Activated T-helper 1 cell treated with anti-CD3 and anti-CD28 coated beads, Interleukin-12 subunit alpha, Interleukin-12 subunit beta, Interleukin-2, Interleukin-4 antibody, amounts not matched to agents 30 ng/mL and 10 ng/mL and 1 ng/mL, durations not matched to agents 14 hours and 24 hours and 36 hours (primary cell): ENCODE measurements around the gene SERPINA5. TPM values are rescaled to one million over a fixed set of nuclear protein-coding genes. Genes with fewer than 3 reads are reported as not detected.

ENCODE experiments used
- DNase-seq: peaks from one replicate; pipeline ENCODE4 v3.0.0; 2021; ENCODE audit warnings: low spot score
- H3K27ac Mint-ChIP-seq: one replicate; pipeline ENCODE4 v1.8.0; 2021; ENCODE audit warnings: mild to moderate bottlenecking, mixed read lengths
- H3K27me3 Mint-ChIP-seq: one replicate; pipeline ENCODE4 v1.8.0; 2022; ENCODE audit warnings: mild to moderate bottlenecking, moderate library complexity, mixed read lengths; ENCODE audit not compliant: insufficient read depth
- H3K36me3 Mint-ChIP-seq: one replicate; pipeline ENCODE4 v1.8.0; 2021; ENCODE audit warnings: low read depth, mixed read lengths
- H3K4me1 Mint-ChIP-seq: one replicate; pipeline ENCODE4 v1.8.0; 2021; ENCODE audit warnings: low read depth, mixed read lengths
- H3K4me3 Mint-ChIP-seq: one replicate; pipeline ENCODE4 v1.8.0; 2021; ENCODE audit warnings: mild to moderate bottlenecking, moderate library complexity, mixed read lengths
- H3K9me3 Mint-ChIP-seq: one replicate; pipeline ENCODE4 v1.8.0; 2021; ENCODE audit warnings: mixed read lengths
- intact Hi-C: fragments of 100-400 bp; cut with micrococcal nuclease; formaldehyde crosslinking; loops from one replicate; pipeline ENCODE4 v1.15.1; 2024
- total RNA-seq: library from RNA; stranded (reverse); gene quantifications from 2 replicates; pipeline ENCODE4 v1.2.3, GENCODE V29; 2022

SERPINA5 gene
- total RNA-seq, 1 donor from 2014 or later = not detected

DNA sequence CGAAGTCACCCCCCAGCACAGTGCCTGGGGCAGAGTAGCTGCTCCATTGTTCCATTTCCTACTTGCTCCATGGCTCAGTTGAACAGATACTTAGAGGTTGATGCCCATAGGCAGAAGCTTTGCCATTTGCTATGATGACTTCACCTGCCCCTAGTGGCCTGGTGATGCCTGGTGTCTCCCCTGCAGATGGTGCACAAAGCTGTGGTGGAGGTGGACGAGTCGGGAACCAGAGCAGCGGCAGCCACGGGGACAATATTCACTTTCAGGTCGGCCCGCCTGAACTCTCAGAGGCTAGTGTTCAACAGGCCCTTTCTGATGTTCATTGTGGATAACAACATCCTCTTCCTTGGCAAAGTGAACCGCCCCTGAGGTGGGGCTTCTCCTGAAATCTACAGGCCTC is 10.6 kb downstream of the SERPINA5 start:
- H3K4me3 Mint-ChIP-seq = no peak overlapping the region

DNA sequence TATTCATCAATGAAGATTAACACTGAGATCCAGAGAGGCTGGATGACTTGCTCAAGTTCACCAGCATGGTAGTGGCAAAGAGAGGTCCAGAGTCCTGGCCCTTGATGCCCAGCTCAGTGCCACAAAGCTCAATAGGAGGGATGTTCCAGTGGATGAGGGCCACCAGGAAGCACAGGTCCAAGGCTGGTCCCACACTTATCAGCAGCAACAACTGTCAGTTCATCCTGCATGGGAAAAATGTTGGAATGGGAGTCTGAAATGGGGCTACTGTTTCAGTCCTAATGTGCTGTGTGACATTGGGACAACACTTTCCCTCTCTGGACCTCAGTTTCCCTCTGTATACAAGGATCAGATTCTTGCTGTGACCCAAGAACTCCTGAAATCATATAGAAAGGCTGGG is 11.2 kb downstream of the SERPINA5 start:
- Mint-ChIP-seq H3K27me3 (no peaks in the 10 kb centered on the region), H3K4me3 (no peak overlapping the region), H3K36me3 (no peaks in the 10 kb centered on the region), H3K4me1 (no peaks in the 10 kb centered on the region), H3K9me3 (no peaks in the 10 kb centered on the region), H3K27ac (no peak overlapping the region)
- intact Hi-C loops = no loop called here
- no peak for DNase-seq

More for the DNA sequence above, 10.6 kb downstream of the SERPINA5 start:
- Mint-ChIP-seq H3K36me3 (no peaks in the 10 kb centered on the region), H3K9me3 (no peaks in the 10 kb centered on the region), H3K27me3 (no peaks in the 10 kb centered on the region), H3K27ac (no peak overlapping the region), H3K4me1 (no peaks in the 10 kb centered on the region)
- intact Hi-C loops = no loop called here
- DNase-seq = no peak

DNA sequence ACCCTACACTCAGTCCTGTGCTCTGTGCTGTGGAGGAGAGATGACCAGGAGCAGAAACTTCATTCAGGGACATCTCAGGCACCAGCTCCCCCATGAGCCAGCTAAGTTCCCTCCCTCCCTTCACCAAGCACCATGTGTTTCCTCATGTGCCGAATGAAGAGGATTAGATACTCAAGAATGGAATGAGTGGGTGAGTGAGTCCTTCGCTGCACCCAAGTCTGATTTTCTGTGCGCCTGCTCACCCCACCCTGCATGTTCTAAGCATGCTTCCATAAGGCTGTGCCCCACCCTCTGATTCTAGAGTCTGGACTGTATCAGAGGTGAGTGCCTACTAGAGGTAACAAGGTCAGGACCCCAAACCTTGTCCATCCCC is 12.1 kb downstream of the SERPINA5 start:
- Mint-ChIP-seq H3K27me3 (no peaks in the 10 kb centered on the region), H3K4me3 (no peak overlapping the region), H3K36me3 (no peaks in the 10 kb centered on the region), H3K27ac (no peak overlapping the region), H3K9me3 (no peaks in the 10 kb centered on the region), H3K4me1 (no peaks in the 10 kb centered on the region)
- no peak for DNase-seq
- intact Hi-C loops = no loop called here

GRCh38 chr14:94593749-94594431 is 12.7 kb downstream of the SERPINA5 start:
- H3K4me1 Mint-ChIP-seq = no peaks in the 10 kb centered on the region
- H3K4me3 Mint-ChIP-seq = no peak overlapping the region
- H3K36me3 Mint-ChIP-seq = no peaks in the 10 kb centered on the region
- H3K27ac Mint-ChIP-seq = no peak overlapping the region
- no peak for DNase-seq
- H3K27me3 Mint-ChIP-seq = no peaks in the 10 kb centered on the region
- intact Hi-C loops = no loop called here
- no peaks in the 10 kb centered on the region for H3K9me3 Mint-ChIP-seq

DNA sequence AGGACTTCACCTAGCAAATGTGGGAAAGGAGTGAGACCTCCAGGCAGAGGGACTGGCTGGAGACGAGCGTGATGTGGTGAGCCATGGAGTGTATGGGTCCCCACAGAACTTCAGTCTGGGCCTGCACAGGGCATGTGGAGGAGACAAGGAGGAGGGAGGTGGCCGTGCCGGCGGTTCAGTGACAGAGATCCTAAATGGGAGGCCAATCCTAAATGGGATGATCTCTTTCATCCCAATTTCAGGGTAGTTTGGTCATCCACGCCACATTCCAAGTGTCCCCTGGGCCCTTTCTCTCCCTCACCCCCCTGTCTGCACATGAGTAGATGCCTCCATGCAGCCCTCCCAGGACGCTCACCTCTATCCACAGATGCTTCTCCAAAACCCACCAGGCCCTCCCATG is 13.2 kb downstream of the SERPINA5 start:
- H3K4me1 Mint-ChIP-seq = no peaks in the 10 kb centered on the region
- no peak overlapping the region for H3K4me3 Mint-ChIP-seq
- no peaks in the 10 kb centered on the region for H3K9me3 Mint-ChIP-seq
- H3K36me3 Mint-ChIP-seq = no peaks in the 10 kb centered on the region
- intact Hi-C loops = no loop called here
- DNase-seq = no peak
- H3K27ac Mint-ChIP-seq = no peak overlapping the region
- H3K27me3 Mint-ChIP-seq = no peaks in the 10 kb centered on the region

GRCh38 chr14:94595912-94596311 is 14.7 kb downstream of the SERPINA5 start:
- intact Hi-C loops = no loop called here
- Mint-ChIP-seq H3K4me1 (no peaks in the 10 kb centered on the region), H3K27me3 (no peaks in the 10 kb centered on the region), H3K36me3 (no peaks in the 10 kb centered on the region), H3K4me3 (no peak overlapping the region), H3K27ac (no peak overlapping the region), H3K9me3 (no peaks in the 10 kb centered on the region)
- no peak for DNase-seq

GRCh38 chr14:94596361-94596760 is 15.1 kb downstream of the SERPINA5 start:
- Mint-ChIP-seq H3K4me3 (no peak overlapping the region), H3K27me3 (peaks cover 1% of the 10 kb centered on the region), H3K4me1 (no peaks in the 10 kb centered on the region), H3K9me3 (no peaks in the 10 kb centered on the region), H3K27ac (no peak overlapping the region), H3K36me3 (no peaks in the 10 kb centered on the region)
- intact Hi-C loops = no loop called here
- DNase-seq = no peak

DNA sequence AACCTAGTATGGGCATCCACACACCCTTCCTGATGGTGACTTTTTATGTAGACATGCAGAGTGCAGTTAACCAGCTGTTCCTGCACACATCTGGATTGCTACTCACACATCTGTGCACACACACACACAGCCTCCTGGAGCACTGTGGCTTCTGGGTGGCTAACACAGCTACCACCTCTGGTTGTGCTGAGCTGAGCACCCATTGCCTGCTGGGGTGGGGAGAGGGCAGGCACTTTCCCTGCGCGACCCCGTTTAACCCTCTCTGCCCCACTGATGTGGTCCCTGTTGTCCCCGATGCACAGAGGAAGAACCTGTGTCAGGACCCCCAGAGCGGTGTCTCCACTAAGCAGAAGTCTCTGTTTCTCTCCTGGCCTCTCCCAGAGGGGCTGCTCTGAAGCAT is 16.6 kb downstream of the SERPINA5 start:
- Mint-ChIP-seq H3K4me3 (no peak overlapping the region), H3K27ac (no peak overlapping the region), H3K36me3 (no peaks in the 10 kb centered on the region), H3K9me3 (no peaks in the 10 kb centered on the region), H3K27me3 (peaks cover 1% of the 10 kb centered on the region), H3K4me1 (no peaks in the 10 kb centered on the region)
- DNase-seq = no peak
- intact Hi-C loops = no loop called here

DNA sequence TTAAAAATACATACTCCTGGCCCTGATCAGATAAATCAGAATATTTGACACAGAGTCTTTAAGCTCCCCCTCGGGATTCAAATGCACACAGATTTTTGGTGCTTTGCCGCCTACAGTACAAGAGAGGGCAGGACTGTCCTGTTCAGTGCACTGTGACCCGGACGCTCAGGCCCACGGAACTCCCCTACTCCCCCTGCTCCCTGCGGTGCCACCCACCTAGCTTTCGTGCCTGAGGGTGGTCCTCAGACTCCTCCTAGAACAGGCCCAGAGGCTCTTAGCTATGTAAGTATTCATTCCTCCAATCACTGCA is 17.2 kb downstream of the SERPINA5 start:
- no peaks in the 10 kb centered on the region for H3K36me3 Mint-ChIP-seq
- H3K9me3 Mint-ChIP-seq = no peaks in the 10 kb centered on the region
- no peak overlapping the region for H3K4me3 Mint-ChIP-seq
- intact Hi-C loops = no loop called here
- H3K27me3 Mint-ChIP-seq = peaks cover 1% of the 10 kb centered on the region
- no peaks in the 10 kb centered on the region for H3K4me1 Mint-ChIP-seq
- H3K27ac Mint-ChIP-seq = no peak overlapping the region
- no peak for DNase-seq

- no peak for DNase-seq
- Mint-ChIP-seq H3K4me1 (no peaks in the 10 kb centered on the region), H3K36me3 (no peaks in the 10 kb centered on the region), H3K27ac (no peak overlapping the region), H3K9me3 (no peaks in the 10 kb centered on the region), H3K4me3 (no peak overlapping the region), H3K27me3 (peaks cover 1% of the 10 kb centered on the region)
- intact Hi-C loops = no loop called here
Measured at GRCh38 chr14:94598816-94599655, 17.8 kb downstream of the SERPINA5 start.

GRCh38 chr14:94599656-94600004 is 18.4 kb downstream of the SERPINA5 start:
- Mint-ChIP-seq H3K4me3 (no peak overlapping the region), H3K9me3 (no peaks in the 10 kb centered on the region), H3K27ac (no peak overlapping the region), H3K36me3 (no peaks in the 10 kb centered on the region), H3K4me1 (no peaks in the 10 kb centered on the region), H3K27me3 (peaks cover 1% of the 10 kb centered on the region)
- intact Hi-C loops = no loop called here
- no peak for DNase-seq

DNA sequence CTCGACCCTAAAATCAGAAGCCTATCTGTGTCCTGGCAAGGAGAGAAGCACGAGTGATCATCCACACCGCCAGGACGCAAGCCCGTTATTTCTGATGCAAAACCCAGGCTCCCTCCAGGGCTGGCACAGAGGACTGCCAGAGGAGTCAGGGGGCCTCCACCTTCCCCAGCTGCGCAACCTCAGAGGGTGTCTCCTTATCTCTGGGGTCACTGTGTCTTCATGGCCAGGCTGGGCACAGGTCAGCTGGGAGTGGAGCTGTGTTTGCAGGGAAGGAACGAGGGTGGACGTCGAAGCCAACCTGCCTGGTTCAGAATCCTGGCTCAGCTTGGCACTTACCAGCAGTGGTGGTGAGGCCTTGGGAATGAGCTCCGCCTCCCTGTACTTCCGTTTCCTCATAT is 18.9 kb downstream of the SERPINA5 start:
- no peak overlapping the region for H3K27ac Mint-ChIP-seq
- H3K4me3 Mint-ChIP-seq = no peak overlapping the region
- intact Hi-C loops = no loop called here
- peaks cover 1% of the 10 kb centered on the region for H3K27me3 Mint-ChIP-seq
- no peak for DNase-seq
- H3K36me3 Mint-ChIP-seq = no peaks in the 10 kb centered on the region
- H3K4me1 Mint-ChIP-seq = no peaks in the 10 kb centered on the region
- H3K9me3 Mint-ChIP-seq = no peaks in the 10 kb centered on the region

DNA sequence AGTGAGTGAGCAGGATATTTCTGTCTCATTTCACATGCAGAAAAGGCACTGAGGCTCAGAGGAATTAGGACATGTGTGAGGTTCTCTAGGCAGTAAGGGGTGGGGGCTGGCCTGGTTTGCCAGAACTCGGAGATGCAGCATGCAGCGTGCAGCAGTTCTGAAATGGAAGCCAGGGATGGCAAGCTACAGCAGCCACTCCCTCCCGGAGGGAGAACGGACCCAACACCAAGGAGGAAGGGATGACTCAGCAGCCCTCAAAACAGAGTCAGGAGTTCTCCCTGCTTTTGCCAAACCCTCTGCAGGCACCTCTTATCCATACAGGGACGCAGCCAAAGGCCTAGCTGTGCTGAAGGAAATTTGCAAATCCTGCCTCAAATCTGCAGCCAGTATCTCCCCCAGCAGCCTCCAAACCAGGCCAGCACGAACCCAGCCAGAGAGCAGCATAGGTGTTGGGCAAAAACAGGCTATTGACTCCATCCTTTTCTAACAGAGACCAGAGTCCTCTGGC is 20.7 kb downstream of the SERPINA5 start:
- Mint-ChIP-seq H3K27ac (no peak overlapping the region), H3K27me3 (peaks cover 1% of the 10 kb centered on the region), H3K9me3 (no peaks in the 10 kb centered on the region), H3K4me3 (no peak overlapping the region), H3K36me3 (no peaks in the 10 kb centered on the region), H3K4me1 (no peaks in the 10 kb centered on the region)
- intact Hi-C loops = no loop called here
- no peak for DNase-seq
